ENCODE measurements around the gene SLC5A4.

Gene SLC5A4

GRCh38 chr22:32177221-32177765 lies 77.9 kb downstream of the SLC5A4 start:
- no peaks in the 10 kb centered on the region for H3K36me3 ChIP-seq (ENCODE audit: control insufficient read depth in 1 of 2, insufficient read depth in 2 of 2, low read depth in 1 of 2, low read length in 2 of 2)
- no peak overlapping the region for H3K4me3 ChIP-seq (ENCODE audit: insufficient read depth in 1 of 2, low read depth in 1 of 2, low read length in 2 of 2)
- H2BK15ac ChIP-seq (ENCODE audit: low read depth, poor library complexity, severe bottlenecking) = no peak overlapping the region
- H3K9ac ChIP-seq (ENCODE audit: low read length) = no peak overlapping the region
- no peak overlapping the region for H2BK5ac ChIP-seq (ENCODE audit: low read depth, low read length, poor library complexity, severe bottlenecking)
- no peak for DNase-seq
- no peak overlapping the region for H4K8ac ChIP-seq (ENCODE audit: low read length)
- peaks cover 37 to 71% of the 10 kb centered on the region in 2 experiments for H3K27me3 ChIP-seq (ENCODE audit: control insufficient read depth in 1 of 2, insufficient read depth in 1 of 2, low read length in 2 of 2)
- no peak overlapping the region for H3K23ac ChIP-seq (ENCODE audit: low read length in 2 of 2)
- peaks cover 5% of the 10 kb centered on the region for H3K4me1 ChIP-seq (ENCODE audit: control insufficient read depth, insufficient read depth, low read depth, low read length)
- H2BK120ac ChIP-seq (ENCODE audit: low read depth, low read length) = no peak overlapping the region
- H3K14ac ChIP-seq (ENCODE audit: low read length in 2 of 2) = no peak overlapping the region
- H4K91ac ChIP-seq (ENCODE audit: low read length) = no peak overlapping the region
- H3K27ac ChIP-seq (ENCODE audit: low read length, poor library complexity, severe bottlenecking) = no peak overlapping the region
- no peak overlapping the region for H3K4ac ChIP-seq (ENCODE audit: low read depth in 1 of 2, low read length in 2 of 2)
- H2AK5ac ChIP-seq (ENCODE audit: low read length, severe bottlenecking) = no peak overlapping the region
- H3K4me2 ChIP-seq (ENCODE audit: low read length, poor library complexity, severe bottlenecking) = no peak overlapping the region
- H2AFZ ChIP-seq (ENCODE audit: low read depth, low read length) = no peak overlapping the region
- no peak overlapping the region for H3K18ac ChIP-seq (ENCODE audit: low read depth in 1 of 2, low read length in 2 of 2)
- no peaks in the 10 kb centered on the region for H3K79me1 ChIP-seq (replicated peaks; ENCODE audit: low read length, poor library complexity, severe bottlenecking)
- peaks cover 6% of the 10 kb centered on the region for H3K9me3 ChIP-seq (ENCODE audit: control insufficient read depth, low read length)
- H2BK12ac ChIP-seq (ENCODE audit: low read length in 2 of 2) = no peak overlapping the region
- WGBS = 98% methylated on average over 7 of the region's 8 CpGs

GRCh38 chr22:32175683-32176644 lies 79.2 kb downstream of the SLC5A4 start:
- Histone ChIP-seq H3K4me3 (ENCODE audit: insufficient read depth in 1 of 2, low read depth in 1 of 2, low read length in 2 of 2) (no peak overlapping the region), H3K4ac (ENCODE audit: low read depth in 1 of 2, low read length in 2 of 2) (no peak overlapping the region), H2BK5ac (ENCODE audit: low read depth, low read length, poor library complexity, severe bottlenecking) (no peak overlapping the region), H3K9me3 (ENCODE audit: control insufficient read depth, low read length) (peaks cover 6% of the 10 kb centered on the region), H3K18ac (ENCODE audit: low read depth in 1 of 2, low read length in 2 of 2) (no peak overlapping the region), H4K91ac (ENCODE audit: low read length) (no peak overlapping the region), H2BK15ac (ENCODE audit: low read depth, poor library complexity, severe bottlenecking) (no peak overlapping the region), H2BK12ac (ENCODE audit: low read length in 2 of 2) (no peak overlapping the region), H3K23ac (ENCODE audit: low read length in 2 of 2) (no peak overlapping the region), H2AFZ (ENCODE audit: low read depth, low read length) (no peak overlapping the region), H2AK5ac (ENCODE audit: low read length, severe bottlenecking) (no peak overlapping the region), H3K27me3 (ENCODE audit: control insufficient read depth in 1 of 2, insufficient read depth in 1 of 2, low read length in 2 of 2) (peaks cover 37 to 62% of the 10 kb centered on the region in 2 experiments), H3K79me1 (replicated peaks; ENCODE audit: low read length, poor library complexity, severe bottlenecking) (no peaks in the 10 kb centered on the region), H3K4me1 (ENCODE audit: control insufficient read depth, insufficient read depth, low read depth, low read length) (peaks cover 5% of the 10 kb centered on the region), H4K8ac (ENCODE audit: low read length) (no peak overlapping the region), H3K14ac (ENCODE audit: low read length in 2 of 2) (no peak overlapping the region), H3K36me3 (ENCODE audit: control insufficient read depth in 1 of 2, insufficient read depth in 2 of 2, low read depth in 1 of 2, low read length in 2 of 2) (no peaks in the 10 kb centered on the region), H2BK120ac (ENCODE audit: low read depth, low read length) (no peak overlapping the region), H3K9ac (ENCODE audit: low read length) (no peak overlapping the region), H3K4me2 (ENCODE audit: low read length, poor library complexity, severe bottlenecking) (no peak overlapping the region), H3K27ac (ENCODE audit: low read length, poor library complexity, severe bottlenecking) (no peak overlapping the region)
- no peak for DNase-seq
- WGBS = 18% methylated on average over 36 of the region's 73 CpGs

- H3K27ac ChIP-seq (ENCODE audit: low read length, poor library complexity, severe bottlenecking) = no peak overlapping the region
- H2BK15ac ChIP-seq (ENCODE audit: low read depth, poor library complexity, severe bottlenecking) = no peak overlapping the region
- peaks cover 32 to 54% of the 10 kb centered on the region in 2 experiments for H3K27me3 ChIP-seq (ENCODE audit: control insufficient read depth in 1 of 2, insufficient read depth in 1 of 2, low read length in 2 of 2)
- H4K91ac ChIP-seq (ENCODE audit: low read length) = no peak overlapping the region
- no peak overlapping the region for H4K8ac ChIP-seq (ENCODE audit: low read length)
- no peak overlapping the region for H3K18ac ChIP-seq (ENCODE audit: low read depth in 1 of 2, low read length in 2 of 2)
- no peak overlapping the region for H2AFZ ChIP-seq (ENCODE audit: low read depth, low read length)
- no peak overlapping the region for H3K14ac ChIP-seq (ENCODE audit: low read length in 2 of 2)
- no peaks in the 10 kb centered on the region for H3K79me1 ChIP-seq (replicated peaks; ENCODE audit: low read length, poor library complexity, severe bottlenecking)
- H2AK5ac ChIP-seq (ENCODE audit: low read length, severe bottlenecking) = no peak overlapping the region
- H3K4me1 ChIP-seq (ENCODE audit: control insufficient read depth, insufficient read depth, low read depth, low read length) = peaks cover 5% of the 10 kb centered on the region
- no peak overlapping the region for H2BK12ac ChIP-seq (ENCODE audit: low read length in 2 of 2)
- no peak overlapping the region for H3K9ac ChIP-seq (ENCODE audit: low read length)
- no peak overlapping the region for H3K4me2 ChIP-seq (ENCODE audit: low read length, poor library complexity, severe bottlenecking)
- H3K36me3 ChIP-seq (ENCODE audit: control insufficient read depth in 1 of 2, insufficient read depth in 2 of 2, low read depth in 1 of 2, low read length in 2 of 2) = no peaks in the 10 kb centered on the region
- H3K23ac ChIP-seq (ENCODE audit: low read length in 2 of 2) = no peak overlapping the region
- WGBS = 90% methylated on average over 11 of the region's 11 CpGs
- H2BK5ac ChIP-seq (ENCODE audit: low read depth, low read length, poor library complexity, severe bottlenecking) = no peak overlapping the region
- peaks cover 6% of the 10 kb centered on the region for H3K9me3 ChIP-seq (ENCODE audit: control insufficient read depth, low read length)
- H3K4me3 ChIP-seq (ENCODE audit: insufficient read depth in 1 of 2, low read depth in 1 of 2, low read length in 2 of 2) = no peak overlapping the region
- no peak overlapping the region for H3K4ac ChIP-seq (ENCODE audit: low read depth in 1 of 2, low read length in 2 of 2)
- H2BK120ac ChIP-seq (ENCODE audit: low read depth, low read length) = no peak overlapping the region
- DNase-seq = no peak
These were observed 80.0 kb downstream of the SLC5A4 start for GRCh38 chr22:32175115-32175514.
